Fibroblast of skin of scalp (primary cell): ENCODE results near the gene NPRL2.

Source experiments
- DNase-seq: peaks from one replicate; pipeline ENCODE4 v3.0.0-alpha.2; 2013

NPRL2 gene

GRCh38 chr3:50347187-50347813 is 3.3 kb downstream of the NPRL2 start:
- peak; percentile 78 for DNase-seq

- DNase-seq: peak; percentile 46
Measured at GRCh38 chr3:50345586-50346234, 4.9 kb downstream of the NPRL2 start, which contains the start of gene ZMYND10. Gene ZMYND10, minus strand, starts transcription at chr3:50345732. Its CDS starts 153 bp downstream, at chr3:50345579.

- no peak for DNase-seq
Measured at GRCh38 chr3:50345008-50345407, 5.6 kb downstream of the NPRL2 start.

- no peak for DNase-seq
Measured at GRCh38 chr3:50342813-50343633, 7.6 kb downstream of the NPRL2 start.

- no peak for DNase-seq
Measured at GRCh38 chr3:50341996-50342650, 8.5 kb downstream of the NPRL2 start.

- no peak for DNase-seq
Measured at GRCh38 chr3:50341537-50341936, 9.0 kb downstream of the NPRL2 start.

GRCh38 chr3:50340448-50341329 is 9.9 kb downstream of the NPRL2 start, which contains the start of gene RASSF1:
Gene RASSF1, minus strand, starts transcription at chr3:50340836. Its CDS starts 31 bp downstream, at chr3:50340805.
- DNase-seq: peak; percentile 63

- no peak for DNase-seq
Measured at GRCh38 chr3:50340147-50340447, 10.5 kb downstream of the NPRL2 start.

GRCh38 chr3:50339485-50340146 is 11.0 kb downstream of the NPRL2 start:
- peak; percentile 61 for DNase-seq

GRCh38 chr3:50338965-50339364 is 11.6 kb downstream of the NPRL2 start:
- no peak for DNase-seq

GRCh38 chr3:50337175-50337861 is 13.3 kb downstream of the NPRL2 start:
- peak; percentile 99 for DNase-seq

- DNase-seq: peak; percentile 23
Measured at GRCh38 chr3:50336452-50337174, 14.0 kb downstream of the NPRL2 start.

GRCh38 chr3:50334339-50335075 is 16.1 kb downstream of the NPRL2 start:
- DNase-seq: no peak

GRCh38 chr3:50333744-50334328 is 16.7 kb downstream of the NPRL2 start:
- no peak for DNase-seq

- no peak for DNase-seq
Measured at GRCh38 chr3:50331364-50331907, 19.1 kb downstream of the NPRL2 start.

- no peak for DNase-seq
Measured at GRCh38 chr3:50330330-50330729, 20.2 kb downstream of the NPRL2 start.

- DNase-seq: peak; percentile 95
Measured at GRCh38 chr3:50327943-50328691, 22.5 kb downstream of the NPRL2 start, which contains the start of gene TUSC2. Gene TUSC2, minus strand, starts transcription at chr3:50328223. Its CDS starts 124 bp downstream, at chr3:50328099.

- no peak for DNase-seq
Measured at GRCh38 chr3:50327129-50327528, 23.4 kb downstream of the NPRL2 start.
